ENCODE results near the gene FAM3A. TPM values are rescaled to one million over a fixed set of nuclear protein-coding genes. Genes with fewer than 3 reads are reported as not detected.
A peak's percentile ranks its signal among the peaks of the same experiment; 100 is the strongest.

Gene FAM3A
- total and polyA plus RNA-seq, 2 of the 8 experiments (the other 6 are each of a cell fraction or from before 2014, with no cell fraction given): 16.2 to 18.6 TPM

GRCh38 chrX:154457491-154458115 lies 58.4 kb downstream of the FAM3A start:
- POLR2A ChIA-PET (ENCODE audit: partially characterized antibody): interaction anchor here (0.7 to 2.8 kb wide), 6 partner anchors 8 to 82 kb away, joined by 3 to 14 read pairs (median 4); no protein-coding TSS in a partner anchor
- peak overlapping the region; percentile 33 to 71; a peak in 3 of 4 replicates for H3K4me2 ChIP-seq (ENCODE audit: insufficient read depth in 1 of 2, low read depth in 2 of 2, low read length in 2 of 2)
- CTCF ChIA-PET (ENCODE audit: partially characterized antibody): interaction anchor here (2.3 kb wide), 1 partner anchor 15 kb away, joined by 11 read pairs; no protein-coding TSS in a partner anchor
- no peak for TF ChIP-seq ATF2 (IDR thresholded peaks at IDR 0.05; ENCODE audit: low read length)
- TF ChIP-seq CREB1 (IDR thresholded peaks at IDR 0.05): no peak
- no peak for TF ChIP-seq HDAC2 (IDR thresholded peaks at IDR 0.05; ENCODE audit: borderline replicate concordance in 1 of 2, low read depth in 2 of 2, low read length in 2 of 2)
- no peak for TF ChIP-seq EP300 (IDR thresholded peaks at IDR 0.05; ENCODE audit: borderline replicate concordance in 1 of 2, low read depth in 2 of 2, low read length in 2 of 2)
- TF ChIP-seq RNF2 (IDR thresholded peaks at IDR 0.05; ENCODE audit: borderline replicate concordance, low read depth, low read length, missing control alignments, poor library complexity, severe bottlenecking): no peak
- no peak for TF ChIP-seq KDM4A (IDR thresholded peaks at IDR 0.05; ENCODE audit: low read depth, low read length, severe bottlenecking)
- TF ChIP-seq TAF1 (IDR thresholded peaks at IDR 0.05; ENCODE audit: low read depth, low read length): no peak
- TF ChIP-seq CTBP2 (IDR thresholded peaks at IDR 0.05; ENCODE audit: borderline replicate concordance, insufficient read depth, insufficient read length, low read length): no peak

More at GRCh38 chrX:154457491-154458115, 58.4 kb downstream of the FAM3A start:
- no peak overlapping the region for H3K56ac ChIP-seq (replicated peaks; ENCODE audit: insufficient read length, low read depth, low read length)
- H2BK15ac ChIP-seq (ENCODE audit: low read length): no peak overlapping the region
- H3K4me3 ChIP-seq (ENCODE audit: extremely low read depth in 1 of 4, insufficient read depth in 2 of 4, low read depth in 3 of 4, low read length in 4 of 4): peak overlapping the region; percentile 21 to 71 (median 46); a peak in 6 of 8 replicates
- H2BK20ac ChIP-seq (ENCODE audit: low read length): no peak overlapping the region
- H3K4ac ChIP-seq (replicated peaks; ENCODE audit: insufficient read length, low read depth, low read length): no peak overlapping the region
- no peak overlapping the region for H2BK12ac ChIP-seq (ENCODE audit: low read depth, low read length)
- peak in 1 of 2 experiments; percentile 65 for DNase-seq (ENCODE audit: low read depth in 1 of 2, low spot score in 2 of 2)
- H3K27ac ChIP-seq (ENCODE audit: low read depth, low read length): no peak overlapping the region
- peaks cover 0 to 3% (median 0%) of the 10 kb centered on the region in 4 experiments; a peak in 1 of 7 replicates for H3K27me3 ChIP-seq (replicated peaks in 1 of 4; ENCODE audit: control insufficient read depth in 3 of 4, extremely low read depth in 1 of 4, insufficient read depth in 3 of 4, low read length in 3 of 4)
- H3K18ac ChIP-seq (ENCODE audit: extremely low read depth, low read length): no peak overlapping the region
- H4K20me1 ChIP-seq (replicated peaks in 1 of 2; ENCODE audit: control insufficient read depth in 1 of 2, insufficient read depth in 2 of 2, low read length in 2 of 2): no peaks in the 10 kb centered on the region
- H2BK120ac ChIP-seq (replicated peaks; ENCODE audit: low read depth, low read length): no peak overlapping the region
- H3K23ac ChIP-seq (ENCODE audit: insufficient read length): no peak overlapping the region
- H3K36me3 ChIP-seq (ENCODE audit: control insufficient read depth in 2 of 4, insufficient read depth in 4 of 4, low read length in 3 of 4): no peaks in the 10 kb centered on the region; a peak in 3 of 8 replicates
- H2AK5ac ChIP-seq (ENCODE audit: low read depth, low read length): no peak overlapping the region
- H4K5ac ChIP-seq (ENCODE audit: insufficient read length, low read depth, low read length): no peak overlapping the region
- no peaks in the 10 kb centered on the region; the same call in 1 of the 2 replicates for H3K23me2 ChIP-seq (ENCODE audit: low read depth, low read length)
- 9% methylated on average over 25 of the region's 65 CpGs; no CpG with 5 or more reads in 1 of the 2 experiments for WGBS, 2 experiments (ENCODE audit: extremely low coverage in 1 of 2, insufficient coverage in 1 of 2, insufficient read length in 1 of 2, insufficient replicate concordance in 2 of 2, low coverage in 1 of 2, low lambda C conversion rate in 2 of 2, missing lambda C conversion rate in 1 of 2)
- no peak overlapping the region for H2BK5ac ChIP-seq (ENCODE audit: low read depth, low read length)
- no peak overlapping the region for H3K14ac ChIP-seq (ENCODE audit: insufficient read length)
- no peaks in the 10 kb centered on the region for H3K79me1 ChIP-seq (ENCODE audit: low read depth, low read length)
- no peaks in the 10 kb centered on the region for H3K9me3 ChIP-seq (ENCODE audit: insufficient read depth in 2 of 2, low read depth in 1 of 2, low read length in 1 of 2)
- no peak for FAIRE-seq
- no peak overlapping the region for H4K91ac ChIP-seq (replicated peaks; ENCODE audit: insufficient read length, low read length)
- no peak overlapping the region for H2AFZ ChIP-seq (ENCODE audit: low read length)
- H3K9ac ChIP-seq (replicated peaks in 1 of 4; ENCODE audit: extremely low read depth in 1 of 4, low read depth in 3 of 4, low read length in 3 of 4): peak overlapping the region in 2 of 4 experiments; percentile 37 to 69; a peak in 4 of 7 replicates
- H3K79me2 ChIP-seq (ENCODE audit: control insufficient read depth in 1 of 2, insufficient read depth in 2 of 2, low read length in 2 of 2): no peaks in the 10 kb centered on the region
- H4K8ac ChIP-seq (ENCODE audit: extremely low read depth, insufficient read depth, low read length): peak overlapping the region; percentile 79; the same call in 1 of the 2 replicates
- peaks cover 0 to 2% (median 0%) of the 10 kb centered on the region in 4 experiments; a peak in 2 of 7 replicates for H3K4me1 ChIP-seq (replicated peaks in 1 of 4; ENCODE audit: control insufficient read depth in 3 of 4, insufficient read depth in 4 of 4, low read length in 3 of 4)

All from H1 (cell line).